NCI-H187 treated with DMSO at 0.1 percent for 48 hours (cell line): Measurements from ENCODE around the gene FAM227A.
"Not testable (repeated sequence)": the region's sequence is repeated elsewhere in the genome, so short reads cannot be mapped to it uniquely, and the experiment has no call there.

Experiments
- DNase-seq: peaks from one replicate; lab custom pipeline; 2025; lab: John Stamatoyannopoulos, UW

The FAM227A gene

DNA sequence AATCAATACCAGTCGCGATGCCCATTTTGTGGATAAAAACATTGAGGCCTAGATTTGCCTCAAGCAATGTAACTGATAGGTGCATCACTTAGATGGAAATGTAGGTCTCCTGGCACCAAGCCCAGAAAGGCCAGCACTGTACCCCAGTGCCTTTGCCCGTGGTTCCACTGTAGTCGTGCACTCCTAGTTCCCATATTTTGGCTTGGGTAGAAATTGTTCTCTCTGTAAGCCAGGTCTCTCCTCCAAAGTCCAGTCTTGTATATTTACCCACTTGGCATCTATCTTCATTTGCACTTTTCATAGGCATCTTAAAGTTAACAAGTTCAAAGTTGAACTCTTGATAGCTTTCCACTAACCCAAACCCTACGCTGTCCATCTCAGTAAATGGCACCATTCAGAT is 44.6 kb downstream of the FAM227A start:
- DNase-seq, result no peak

DNA sequence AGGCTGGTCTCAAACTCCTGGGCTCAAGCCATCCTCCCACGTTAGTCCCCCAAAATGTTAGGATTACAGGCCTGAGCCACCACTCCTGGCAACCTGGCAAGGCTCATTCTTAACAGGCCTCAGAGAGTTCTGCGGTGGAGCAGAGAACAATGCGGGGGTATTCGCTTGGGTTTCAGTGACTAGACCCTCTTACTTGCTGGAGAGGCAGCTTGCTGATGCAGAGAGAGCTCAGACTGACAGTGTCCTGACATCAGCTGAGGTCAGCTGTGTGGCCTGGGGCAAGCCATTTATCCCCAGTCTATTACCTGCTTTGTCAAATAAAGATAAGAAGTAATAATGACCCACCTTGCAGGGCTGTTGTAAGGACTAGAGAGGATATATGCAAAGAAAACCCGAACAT is 46.0 kb downstream of the FAM227A start:
- no peak for DNase-seq

DNA sequence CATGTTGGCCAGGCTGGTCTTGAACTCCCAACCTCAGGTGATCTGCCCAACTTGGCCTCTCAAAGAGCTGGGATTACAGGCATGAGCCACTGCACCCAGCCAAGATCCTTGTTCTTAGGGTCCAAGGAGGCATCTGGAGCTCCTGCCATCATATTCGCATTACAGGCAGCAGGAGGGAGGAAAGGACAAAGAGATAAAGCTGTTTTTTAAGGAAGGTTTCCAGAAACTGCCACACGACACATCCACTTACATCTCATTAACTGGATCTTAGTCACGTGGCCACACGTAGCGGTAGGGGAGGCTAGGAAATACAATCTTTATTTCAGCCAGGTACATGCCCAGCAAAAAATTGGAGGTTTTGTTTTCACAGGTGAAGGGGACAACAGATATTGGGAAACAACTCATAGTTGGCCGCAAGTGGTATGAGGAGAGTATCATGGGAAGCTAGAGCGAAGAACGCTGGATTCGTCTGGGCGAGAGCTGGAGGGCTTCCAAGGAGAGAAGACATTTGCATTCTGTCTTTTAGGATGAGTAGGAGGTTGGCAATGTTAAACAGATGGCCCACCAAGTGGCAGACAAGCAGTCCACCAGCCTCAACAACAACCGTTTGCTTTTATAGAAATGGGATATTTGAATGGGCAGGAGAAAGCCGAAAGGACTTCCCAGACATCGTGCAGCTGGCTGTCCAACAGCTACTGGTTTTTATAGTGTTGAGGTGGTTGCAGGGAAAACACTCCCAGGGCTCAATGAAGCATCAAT is 47.0 kb downstream of the FAM227A start:
- no peak for DNase-seq

DNA sequence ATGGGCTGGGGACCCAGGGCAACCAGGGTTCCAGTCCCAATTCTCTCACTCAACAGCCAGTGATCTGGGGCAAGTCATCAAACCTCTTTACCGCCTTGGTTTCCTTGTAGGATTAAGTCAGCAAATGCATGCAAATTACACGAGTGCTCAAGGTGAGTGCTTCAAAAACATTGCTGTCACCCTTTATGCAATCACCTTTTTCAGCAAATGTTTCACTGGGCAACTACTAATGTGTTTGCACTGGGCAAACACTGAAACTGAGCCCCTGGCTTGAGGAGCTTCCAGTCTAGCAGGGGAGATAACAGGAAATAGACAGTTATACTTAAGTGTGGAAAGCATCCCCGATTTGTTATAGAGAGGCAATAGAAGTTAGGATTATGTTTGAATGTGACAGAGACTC is 48.5 kb downstream of the FAM227A start:
- DNase-seq, result no peak

DNA sequence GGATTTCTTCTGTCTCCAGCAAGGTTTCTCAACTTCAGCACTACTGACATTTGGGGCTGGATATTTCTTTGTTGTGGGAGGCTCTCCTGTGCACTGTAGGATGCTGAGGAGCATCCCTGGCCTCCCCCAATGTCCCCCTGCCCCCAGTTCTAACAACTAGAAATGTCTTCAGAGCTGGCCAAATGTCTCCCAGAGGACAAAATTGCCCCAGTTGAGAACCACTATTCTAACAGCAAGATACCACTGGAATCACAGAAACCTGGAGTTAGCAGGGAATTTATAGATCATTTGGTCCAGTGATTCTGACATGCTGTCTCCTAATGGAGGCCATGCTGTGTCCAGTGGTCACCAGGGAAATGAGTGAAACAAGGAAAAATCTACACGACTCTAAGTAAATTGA is 54.0 kb downstream of the FAM227A start:
- DNase-seq, result no peak

DNA sequence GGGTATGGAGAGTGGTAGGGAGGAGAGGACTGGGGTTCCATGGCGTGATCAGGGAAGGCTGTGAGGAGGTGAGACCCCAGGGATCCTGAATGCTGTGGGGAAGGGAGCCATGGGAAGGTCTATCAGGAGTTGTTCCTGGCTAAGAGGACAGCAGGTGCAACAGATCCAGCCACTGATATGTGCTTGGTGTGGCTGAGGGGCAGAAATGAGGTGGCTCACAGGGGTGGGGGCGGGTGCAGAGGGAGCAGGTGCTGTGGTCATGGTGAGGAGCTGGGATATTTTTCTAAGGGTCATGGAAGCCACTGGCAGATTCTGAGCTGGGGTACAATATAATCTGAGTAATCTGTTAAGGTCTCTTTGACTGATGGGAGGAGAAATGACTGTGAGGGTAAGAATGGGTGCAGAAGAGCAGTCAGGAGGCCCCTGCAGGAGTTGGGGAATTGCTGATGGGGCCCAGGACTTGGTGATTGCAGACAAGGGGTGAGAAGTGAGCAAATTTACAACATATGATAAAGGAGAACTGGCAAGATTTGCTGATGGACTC is 54.9 kb downstream of the FAM227A start:
- no peak for DNase-seq

DNA sequence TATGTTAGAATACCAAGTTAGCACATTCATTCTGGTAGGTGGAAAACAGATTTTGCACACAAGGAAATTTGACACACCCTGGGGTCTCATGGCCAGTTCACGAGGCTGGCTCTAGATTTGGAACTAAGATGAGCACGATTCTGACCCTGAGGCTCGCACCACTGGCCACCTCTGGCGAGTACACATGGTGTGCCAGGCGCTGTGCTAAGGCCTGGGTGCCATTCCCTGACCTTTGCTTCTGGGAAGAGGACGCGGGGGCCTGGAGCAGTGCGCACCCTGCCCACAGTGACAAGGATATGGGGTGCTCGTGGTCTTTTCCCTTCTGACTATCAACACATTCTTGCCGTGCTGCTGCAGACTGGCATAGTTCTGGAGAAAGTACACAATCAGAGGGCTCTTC is 56.7 kb downstream of the FAM227A start:
- no peak for DNase-seq

DNA sequence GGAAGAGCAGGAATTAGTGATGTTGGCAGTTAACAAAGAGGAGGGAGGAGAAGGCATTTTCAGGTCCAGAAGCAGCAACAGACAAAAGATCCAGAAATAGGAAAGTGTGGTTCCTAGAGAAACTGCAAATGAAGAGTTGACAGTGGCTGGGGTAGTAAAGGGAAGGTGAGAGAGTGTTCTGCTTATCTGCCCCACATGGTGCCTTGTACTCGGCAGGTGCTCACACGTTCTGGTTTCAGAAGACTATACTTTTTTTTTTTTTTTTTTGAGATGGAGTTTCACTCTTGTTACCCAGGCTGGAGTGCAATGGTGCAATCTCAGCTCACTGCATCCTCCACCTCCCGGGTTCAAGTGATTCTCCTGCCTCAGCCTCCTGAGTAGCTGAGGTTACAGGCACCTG is 73.3 kb downstream of the FAM227A start:
- DNase-seq, result not testable (repeated sequence)

DNA sequence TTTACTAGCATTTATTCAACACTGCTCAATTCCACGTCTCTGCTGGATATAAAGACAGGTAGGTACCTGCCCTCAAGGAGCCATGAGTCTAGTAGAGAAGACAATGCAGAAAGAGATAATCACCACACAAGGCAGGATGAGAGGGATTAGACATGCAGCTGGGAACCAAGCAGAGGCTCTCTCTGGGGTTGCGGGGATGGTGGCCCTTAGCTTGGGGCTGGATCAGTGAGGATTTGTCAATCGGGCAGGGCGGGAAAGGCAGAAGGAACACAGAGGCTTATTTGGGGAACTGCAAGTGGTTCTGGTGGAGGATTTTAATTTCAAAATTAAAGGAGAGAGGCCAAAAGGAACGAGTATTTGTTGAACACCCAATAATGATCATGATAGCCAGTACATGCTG is 77.7 kb downstream of the FAM227A start:
- DNase-seq, result no peak

DNA sequence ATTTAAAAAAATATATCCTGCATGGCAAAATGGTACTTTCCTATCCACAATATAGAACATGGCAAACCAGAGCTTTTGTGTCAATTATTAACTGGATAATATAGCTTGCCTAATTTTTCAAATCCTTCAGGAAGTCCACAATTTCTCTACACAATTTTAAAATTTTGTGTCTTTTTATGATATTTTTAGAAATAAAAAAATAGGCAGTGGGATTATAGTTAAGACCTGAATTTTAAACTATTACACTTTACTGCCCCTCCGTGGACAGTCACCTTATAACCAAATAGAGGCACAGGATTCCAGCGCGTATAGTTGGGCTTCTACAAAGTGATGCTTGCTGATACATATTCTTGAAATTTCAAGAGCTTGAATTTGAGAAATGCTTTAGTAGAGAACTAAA is 84.1 kb downstream of the FAM227A start:
- no peak for DNase-seq

DNA sequence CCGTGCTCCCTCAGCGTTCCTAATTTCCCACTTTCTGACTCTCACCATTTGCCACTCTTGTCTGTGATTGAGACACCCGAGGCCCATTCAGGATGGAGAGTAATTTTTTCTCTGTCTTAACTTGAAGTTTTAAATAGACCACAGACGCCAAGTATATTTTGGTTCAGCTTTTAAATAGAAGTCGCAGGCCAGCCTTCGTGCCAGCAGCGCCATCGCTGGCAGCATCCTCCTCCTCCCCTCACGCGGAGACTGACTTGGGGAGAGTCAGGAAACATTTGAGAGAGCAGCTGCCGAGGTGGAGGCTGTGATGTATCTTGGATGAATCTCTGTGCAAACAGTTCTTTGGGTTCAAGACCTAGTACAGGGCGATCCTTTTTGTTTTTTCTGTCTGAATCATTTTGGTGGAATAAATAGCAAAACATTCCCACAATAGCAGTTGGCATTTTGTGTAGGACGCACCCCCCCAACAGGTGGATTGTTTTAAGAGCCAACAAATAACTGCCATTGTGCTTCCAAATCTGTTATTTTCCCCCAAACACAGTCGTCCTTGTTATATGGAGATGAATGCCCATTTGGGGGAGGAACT is 85.3 kb downstream of the FAM227A start:
- no peak for DNase-seq

DNA sequence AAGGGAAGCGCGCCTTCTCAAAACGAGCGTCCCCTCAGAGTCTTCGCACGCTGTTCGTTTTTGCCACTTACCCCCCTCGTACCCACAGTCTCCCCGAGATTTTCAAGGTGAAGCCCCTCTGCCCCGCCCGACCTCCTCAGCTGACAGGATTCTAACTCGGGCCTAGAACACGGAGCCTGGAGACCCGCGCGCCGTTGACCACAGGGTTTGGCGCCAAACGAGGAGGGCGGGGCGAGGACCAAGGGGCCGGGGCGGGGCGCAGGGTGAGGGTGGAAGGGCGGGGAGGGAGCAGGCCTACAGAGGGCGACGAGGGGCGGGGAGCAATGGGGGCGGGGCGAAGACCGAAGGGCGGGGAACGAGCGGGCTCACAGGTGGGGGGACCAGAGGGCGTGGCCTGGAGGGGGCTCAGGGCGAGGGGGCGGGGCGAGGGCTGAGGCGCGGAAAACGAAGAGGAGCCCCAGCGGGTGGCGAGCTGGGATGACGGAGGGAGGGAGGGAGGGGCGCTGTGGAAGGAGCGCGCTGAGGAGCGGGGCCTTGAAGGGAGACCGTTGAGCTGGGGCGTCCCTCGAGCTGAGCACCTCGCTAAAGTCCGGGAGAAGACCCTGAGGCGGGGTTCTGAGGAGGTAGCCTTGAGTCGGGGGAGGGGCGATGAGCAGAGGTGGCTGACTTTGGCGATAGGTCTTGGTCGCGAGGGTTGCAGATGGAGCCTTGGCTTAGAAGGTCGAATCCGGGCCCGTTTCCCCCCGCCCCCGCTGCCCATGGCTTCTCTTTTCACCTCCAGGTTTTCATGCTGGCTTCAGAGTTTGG is 86.0 kb downstream of the FAM227A start, which contains the start of gene DMC1:
TSS of gene DMC1 (minus strand) at position 212 of the 807 bp plus-strand sequence. CDS start 1,927 bp downstream, outside the sequence.
- peak; percentile 62 for DNase-seq

DNA sequence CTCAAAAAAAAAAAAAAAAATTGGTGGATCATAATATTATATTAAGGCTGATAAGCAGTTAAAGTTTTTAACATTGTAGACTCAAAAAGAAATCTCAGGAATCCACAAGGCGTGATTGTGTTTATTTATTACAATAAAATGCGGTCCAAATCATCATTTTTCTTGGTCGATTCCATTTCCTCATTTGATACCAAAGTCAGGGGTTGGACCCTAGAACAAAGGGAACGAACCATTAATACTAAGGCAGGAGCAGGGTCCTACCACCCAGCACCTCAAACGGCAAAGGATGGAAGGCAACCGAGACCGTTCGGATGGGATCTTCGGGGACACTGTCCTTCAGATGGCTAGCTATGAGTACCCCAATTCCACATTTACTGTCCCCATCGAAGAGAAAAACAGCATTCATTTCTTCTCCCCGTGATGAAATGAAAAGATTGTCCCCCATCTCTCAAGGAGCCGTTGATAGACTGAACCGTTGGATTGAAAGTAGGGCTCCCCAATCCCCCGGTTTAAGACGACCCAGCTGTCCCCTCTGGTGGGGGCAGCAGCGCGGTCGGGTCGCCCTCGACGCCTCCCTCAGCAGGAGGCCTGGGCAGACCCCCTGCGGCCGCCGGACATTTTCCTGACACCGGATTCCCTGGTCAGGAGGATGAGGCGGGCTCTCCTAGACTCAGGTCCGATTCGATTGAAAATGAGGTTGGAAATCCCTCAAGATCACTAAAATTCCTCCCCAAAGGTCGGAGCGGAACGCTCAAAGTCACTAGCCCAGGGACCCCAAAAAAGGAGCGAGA is 86.8 kb downstream of the FAM227A start:
- DNase-seq, result no peak

DNA sequence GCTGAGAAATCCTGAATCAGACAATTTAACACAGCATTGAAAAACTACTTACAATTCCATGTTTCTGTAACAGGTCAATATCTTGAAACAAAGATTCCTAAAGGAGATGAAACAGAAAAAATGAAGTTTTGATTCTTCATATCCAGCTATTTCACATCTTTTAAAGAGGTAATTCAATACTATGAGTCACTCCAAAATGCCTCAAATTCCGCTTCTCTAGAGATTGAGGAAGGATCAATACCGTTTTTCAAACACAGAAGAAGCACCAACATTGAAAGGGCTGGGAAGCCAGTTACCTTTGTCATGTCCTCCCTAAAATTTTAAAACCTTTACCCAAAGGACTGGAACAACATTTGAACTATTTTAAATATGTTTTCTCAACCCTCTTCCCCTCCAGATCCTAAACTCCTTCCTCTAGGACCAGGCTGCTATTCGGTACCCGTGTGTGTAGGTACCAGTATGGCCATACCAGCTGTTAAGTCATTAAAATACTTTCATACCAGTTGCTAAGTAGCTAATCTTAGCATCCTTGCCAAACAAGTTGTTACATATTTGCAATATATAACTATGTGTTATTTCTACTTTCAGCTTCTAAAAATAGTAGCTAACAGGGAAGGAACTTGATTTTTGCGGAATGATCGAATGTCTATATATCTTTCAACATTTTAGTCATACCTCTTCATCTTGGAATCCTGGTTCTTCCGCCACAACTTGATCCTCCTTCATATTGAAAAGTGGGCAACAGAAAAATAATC is 88.5 kb downstream of the FAM227A start:
- DNase-seq, result no peak

DNA sequence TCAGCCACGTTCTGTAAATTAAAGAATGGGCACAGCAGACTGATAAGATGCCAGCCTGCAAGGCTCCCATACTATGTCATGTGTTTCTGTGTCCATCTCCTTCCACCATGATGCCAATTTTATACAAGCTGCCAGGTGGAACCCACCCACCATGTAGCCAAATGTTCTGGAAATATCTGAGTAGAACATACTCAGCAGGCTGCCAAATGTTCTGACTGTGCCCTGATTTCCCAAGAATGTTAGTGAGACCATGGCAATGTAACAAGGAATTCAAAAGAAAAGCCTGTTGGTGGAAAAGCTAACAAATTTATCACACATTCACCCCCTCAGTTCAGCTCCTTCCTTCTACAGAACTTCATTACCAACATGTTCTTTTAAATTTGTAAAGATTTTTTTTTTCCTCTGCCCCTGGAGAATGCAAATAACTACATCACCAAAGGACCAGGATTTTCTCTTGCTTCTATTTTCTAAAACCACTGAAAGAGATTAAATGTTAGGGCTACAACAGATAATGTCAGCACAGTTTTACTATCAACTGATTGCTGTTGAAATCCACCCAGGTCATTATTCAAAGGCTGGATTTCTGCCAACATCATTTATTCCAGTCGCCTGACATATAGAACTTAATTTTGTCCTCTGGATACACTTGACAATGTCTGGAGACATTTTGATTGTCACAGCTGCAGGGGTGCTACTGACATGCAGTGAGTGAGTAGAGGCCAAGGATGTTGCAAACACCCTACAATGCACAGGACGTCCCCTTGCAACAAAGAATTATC is 89.3 kb downstream of the FAM227A start:
- no peak for DNase-seq

DNA sequence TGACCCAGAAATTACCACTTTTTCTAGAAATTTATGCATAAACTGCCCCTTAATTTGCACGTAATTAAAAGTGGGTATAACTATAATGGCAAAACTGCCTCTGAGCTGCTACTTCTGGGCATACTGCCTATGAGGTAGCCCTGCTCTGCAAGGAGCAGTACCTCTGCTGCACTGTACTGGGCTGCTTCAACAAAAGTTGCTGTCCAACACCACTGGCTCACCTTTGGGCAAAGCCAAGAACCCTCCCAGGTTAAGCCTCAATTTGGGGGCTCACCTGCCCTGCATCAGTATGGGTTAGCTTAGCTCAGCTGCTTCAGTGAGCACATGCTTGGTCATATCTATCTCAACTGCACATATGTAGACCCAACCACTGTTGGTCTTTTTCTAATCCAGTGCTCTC is 90.8 kb downstream of the FAM227A start:
- no peak for DNase-seq

DNA sequence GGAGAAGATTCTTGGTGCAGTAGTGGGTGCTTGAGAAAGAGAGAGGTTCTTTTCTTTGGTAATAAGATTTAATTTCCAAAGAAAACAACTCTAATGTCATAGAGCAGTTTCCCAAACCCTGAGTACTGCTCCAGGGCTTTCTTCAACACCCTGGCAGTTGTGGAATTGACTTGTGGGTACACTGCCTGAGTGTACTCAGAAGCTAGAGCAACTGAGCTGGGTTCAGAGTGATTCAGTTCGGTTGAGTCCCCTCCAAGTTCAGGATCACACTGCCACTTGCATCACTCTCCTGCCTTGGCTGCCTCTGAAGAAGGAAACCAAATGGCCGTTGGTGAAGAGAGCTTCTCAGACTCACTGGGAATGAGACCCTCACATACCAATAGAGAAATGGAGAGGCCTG is 91.5 kb downstream of the FAM227A start:
- no peak for DNase-seq

DNA sequence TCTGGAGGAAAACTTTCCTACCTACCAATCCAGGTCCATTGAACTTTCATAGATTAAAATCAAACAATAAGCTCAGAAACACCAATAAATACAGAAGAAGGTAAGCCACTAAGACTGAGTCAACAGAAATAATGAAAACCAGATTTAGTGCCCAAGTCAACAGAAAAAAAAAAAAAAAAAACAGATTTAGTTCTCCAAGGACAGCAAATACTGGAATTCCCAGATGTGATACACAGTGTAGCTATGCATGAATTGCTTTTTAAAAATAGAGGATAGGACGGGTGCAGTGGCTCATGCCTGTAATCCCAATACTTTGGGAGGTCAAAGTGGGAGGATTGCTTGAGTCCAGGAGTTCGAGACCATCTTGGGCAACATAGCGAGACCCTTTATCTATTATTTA is 101.9 kb downstream of the FAM227A start:
- no peak for DNase-seq

DNA sequence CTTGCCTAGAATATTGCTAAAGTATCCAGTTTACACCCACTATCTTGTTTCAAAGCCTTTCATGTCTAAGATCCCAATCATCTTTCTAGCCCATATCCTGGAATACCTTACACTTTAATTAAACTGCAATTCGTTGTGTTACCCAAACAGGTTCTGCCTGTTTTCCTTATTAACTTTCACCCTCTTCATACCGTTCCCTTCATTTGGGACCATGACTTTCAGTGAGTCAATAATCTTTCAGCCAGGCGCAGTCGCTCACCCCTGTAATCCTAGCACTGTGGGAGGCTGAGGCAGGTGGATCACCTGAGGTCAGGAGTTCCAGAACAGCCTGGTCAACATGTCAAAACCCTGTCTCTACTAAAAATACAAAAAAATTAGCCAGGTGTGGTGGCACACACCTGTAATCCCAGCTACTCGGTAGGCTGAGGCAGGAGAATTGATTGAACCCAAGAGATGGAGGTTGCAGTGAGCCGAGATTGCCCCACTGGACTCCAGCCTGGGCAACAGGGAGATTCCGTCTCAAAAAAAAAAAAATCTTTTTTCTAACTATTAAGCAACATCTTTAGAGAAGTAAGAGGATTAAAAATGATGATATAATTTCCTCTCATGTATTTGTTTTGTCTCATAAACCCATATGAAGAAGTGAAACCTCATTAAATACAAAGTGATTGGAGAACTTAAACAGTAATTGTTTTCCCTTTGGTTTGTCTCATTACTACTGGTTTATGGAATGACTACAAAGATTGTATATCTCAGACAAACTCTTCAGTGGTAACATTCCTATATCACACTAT is 106.9 kb downstream of the FAM227A start:
- DNase-seq, result no peak

DNA sequence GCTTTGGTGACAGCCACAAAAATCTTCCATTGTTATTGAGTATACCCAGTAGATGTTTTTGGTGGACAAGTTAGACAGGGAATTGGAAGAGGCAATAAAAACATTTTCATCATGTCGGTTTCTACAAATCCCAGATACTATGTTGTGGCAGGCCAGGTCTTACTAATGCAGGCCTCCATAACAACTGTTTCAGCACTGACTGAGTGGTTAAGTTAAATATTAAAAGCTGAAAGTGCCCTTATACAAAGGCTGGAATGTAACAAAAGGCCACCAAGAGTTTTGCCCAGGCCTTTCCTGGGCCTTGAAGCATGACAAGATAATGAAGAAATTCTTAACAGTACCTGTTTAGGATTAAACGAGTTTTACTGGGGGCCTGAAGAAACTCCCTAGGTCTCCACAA is 115.5 kb downstream of the FAM227A start:
- no peak for DNase-seq
